Parathyroid adenoma (tissue), 2 donors: Measurements from ENCODE around the gene CHST10.

Source experiments
- H2AFZ ChIP-seq: fragments of 300-600 bp; sonication (generic); one replicate; pipeline ENCODE4 v1.7.0; 2017; ENCODE audit warnings: antibody characterized with exemption, mild to moderate bottlenecking
- H3K27ac ChIP-seq: fragments of 300-600 bp; sonication (generic); one replicate; pipeline ENCODE4 v1.7.0; 2017
- H3K27me3 ChIP-seq: fragments of 300-600 bp; sonication (generic); one replicate; pipeline ENCODE4 v1.7.0; 2017; ENCODE audit warnings: low read length; ENCODE audit not compliant: control insufficient read depth, insufficient read depth
- H3K36me3 ChIP-seq: fragments of 300-600 bp; sonication (generic); one replicate; pipeline ENCODE4 v1.7.0; 2017; ENCODE audit warnings: low read length; ENCODE audit not compliant: control insufficient read depth, insufficient read depth
- H3K4me1 ChIP-seq: fragments of 300-600 bp; sonication (generic); one replicate; pipeline ENCODE4 v1.7.0; 2017; ENCODE audit warnings: control low read depth
- H3K4me2 ChIP-seq: fragments of 300-600 bp; sonication (generic); one replicate; pipeline ENCODE4 v1.7.0; 2017; ENCODE audit warnings: low read length
- H3K4me3 ChIP-seq: fragments of 300-600 bp; sonication (generic); one replicate; pipeline ENCODE4 v1.7.0; 2017; ENCODE audit warnings: low read depth, low read length
- H3K79me2 ChIP-seq: fragments of 300-600 bp; sonication (generic); one replicate; pipeline ENCODE4 v1.7.0; 2017; ENCODE audit warnings: control low read depth
- H3K9ac ChIP-seq: fragments of 300-600 bp; sonication (generic); one replicate; pipeline ENCODE4 v1.7.0; 2017; ENCODE audit warnings: mild to moderate bottlenecking
- H3K9me3 ChIP-seq: fragments of 300-600 bp; sonication (generic); one replicate; pipeline ENCODE4 v1.7.0; 2017; ENCODE audit warnings: low read length; ENCODE audit not compliant: control insufficient read depth
- TF ChIP-seq, protein P1 (sequence below): fragments of 300-600 bp; sonication (generic); IDR thresholded peaks from one replicate; pipeline ENCODE4 v1.7.0; 2017; ENCODE audit warnings: antibody characterized with exemption, mild to moderate bottlenecking
- donor health status: primary hyperparathyroidism.

CHST10 gene

DNA sequence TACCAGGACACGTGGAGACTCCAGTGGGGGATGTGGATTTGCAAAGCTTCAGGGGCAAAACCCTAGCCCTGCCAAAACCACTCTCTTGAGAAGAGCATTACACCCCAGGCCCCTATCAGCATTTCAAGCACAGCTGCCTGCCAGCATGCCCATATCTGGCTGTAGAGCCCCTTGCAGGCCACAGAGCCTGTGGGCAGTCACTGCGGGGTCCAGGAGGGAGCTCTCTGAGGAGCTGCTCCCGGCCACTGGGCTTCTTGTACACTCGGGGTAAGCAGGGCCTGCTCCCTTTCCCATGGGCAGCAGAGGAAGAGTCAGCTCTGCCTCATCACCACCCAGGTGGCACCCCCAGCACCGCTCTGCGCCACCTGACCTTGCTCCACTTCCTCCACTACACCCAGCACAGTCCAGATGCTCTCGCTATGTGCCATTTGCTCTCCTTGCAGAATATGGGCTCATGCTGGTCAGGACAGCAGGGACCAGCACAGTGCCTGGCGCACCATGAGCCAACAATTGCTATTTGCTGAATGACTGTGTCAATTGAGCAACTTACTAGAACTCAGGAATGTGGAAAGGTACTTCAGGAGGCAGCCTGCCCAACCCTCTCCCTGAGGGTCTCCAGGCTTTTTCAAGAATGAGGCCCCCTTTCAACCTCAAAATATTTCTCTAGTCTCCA, 7.4 kb downstream of the CHST10 start:
- H3K4me1 ChIP-seq, result no peaks in the 10 kb centered on the region
- no peaks in the 10 kb centered on the region for H3K9me3 ChIP-seq
- no peaks in the 10 kb centered on the region for H3K36me3 ChIP-seq
- no peak overlapping the region for H3K4me3 ChIP-seq
- TF ChIP-seq, protein P1, sequence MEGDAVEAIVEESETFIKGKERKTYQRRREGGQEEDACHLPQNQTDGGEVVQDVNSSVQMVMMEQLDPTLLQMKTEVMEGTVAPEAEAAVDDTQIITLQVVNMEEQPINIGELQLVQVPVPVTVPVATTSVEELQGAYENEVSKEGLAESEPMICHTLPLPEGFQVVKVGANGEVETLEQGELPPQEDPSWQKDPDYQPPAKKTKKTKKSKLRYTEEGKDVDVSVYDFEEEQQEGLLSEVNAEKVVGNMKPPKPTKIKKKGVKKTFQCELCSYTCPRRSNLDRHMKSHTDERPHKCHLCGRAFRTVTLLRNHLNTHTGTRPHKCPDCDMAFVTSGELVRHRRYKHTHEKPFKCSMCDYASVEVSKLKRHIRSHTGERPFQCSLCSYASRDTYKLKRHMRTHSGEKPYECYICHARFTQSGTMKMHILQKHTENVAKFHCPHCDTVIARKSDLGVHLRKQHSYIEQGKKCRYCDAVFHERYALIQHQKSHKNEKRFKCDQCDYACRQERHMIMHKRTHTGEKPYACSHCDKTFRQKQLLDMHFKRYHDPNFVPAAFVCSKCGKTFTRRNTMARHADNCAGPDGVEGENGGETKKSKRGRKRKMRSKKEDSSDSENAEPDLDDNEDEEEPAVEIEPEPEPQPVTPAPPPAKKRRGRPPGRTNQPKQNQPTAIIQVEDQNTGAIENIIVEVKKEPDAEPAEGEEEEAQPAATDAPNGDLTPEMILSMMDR, result no peak
- H3K9ac ChIP-seq, result no peak overlapping the region
- peaks cover 7% of the 10 kb centered on the region for H3K79me2 ChIP-seq
- no peak overlapping the region for H3K27ac ChIP-seq
- H3K27me3 ChIP-seq, result no peaks in the 10 kb centered on the region
- no peak overlapping the region for H3K4me2 ChIP-seq
- H2AFZ ChIP-seq, result no peak overlapping the region

DNA sequence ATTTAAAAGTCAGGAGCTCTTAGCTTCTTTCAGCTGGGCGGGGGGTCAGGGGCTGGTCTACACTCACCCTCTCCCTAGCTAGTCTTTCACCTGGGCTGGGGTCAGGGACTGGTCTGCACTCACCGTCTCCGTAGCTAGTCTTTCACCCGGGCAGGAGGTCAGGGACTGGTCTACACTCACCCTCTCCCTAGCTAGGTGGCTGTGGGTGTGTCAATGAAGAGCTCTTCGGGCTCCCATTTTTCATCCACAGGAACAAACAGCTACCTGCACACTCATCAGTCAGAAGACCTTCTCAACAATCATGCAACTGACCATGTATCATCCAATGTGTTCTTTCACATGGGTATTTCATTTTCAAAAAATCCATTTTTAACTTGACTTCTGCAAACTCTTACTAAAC, 8.0 kb downstream of the CHST10 start:
- Histone ChIP-seq H3K36me3 (no peaks in the 10 kb centered on the region), H3K79me2 (peaks cover 7% of the 10 kb centered on the region), H3K4me2 (no peak overlapping the region), H3K27ac (no peak overlapping the region), H3K4me1 (no peaks in the 10 kb centered on the region), H3K4me3 (no peak overlapping the region), H3K9ac (no peak overlapping the region), H3K27me3 (no peaks in the 10 kb centered on the region), H3K9me3 (no peaks in the 10 kb centered on the region), H2AFZ (no peak overlapping the region)
- TF ChIP-seq, protein P1, result no peak

DNA sequence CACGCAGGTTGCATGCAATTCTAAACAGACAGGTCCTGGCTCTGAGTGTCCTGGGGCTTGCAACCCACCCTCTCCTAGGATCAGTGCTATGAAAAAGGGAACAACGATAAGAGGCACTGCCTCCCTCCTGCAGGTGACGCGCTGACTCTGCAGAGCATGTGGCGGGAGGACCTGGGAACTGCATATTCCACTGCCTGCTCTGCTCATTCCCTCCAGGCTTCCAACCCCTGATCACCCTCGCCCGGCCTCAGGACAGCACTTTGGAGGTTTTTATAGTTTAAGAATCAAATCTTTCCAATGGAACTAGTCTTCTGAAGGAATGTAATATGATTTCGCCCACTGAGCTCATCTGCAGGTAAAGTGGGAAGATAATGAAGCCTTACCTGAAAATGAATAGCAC, 8.5 kb downstream of the CHST10 start:
- no peak overlapping the region for H3K4me2 ChIP-seq
- no peaks in the 10 kb centered on the region for H3K27me3 ChIP-seq
- H3K79me2 ChIP-seq, result peaks cover 7% of the 10 kb centered on the region
- no peaks in the 10 kb centered on the region for H3K36me3 ChIP-seq
- H3K4me3 ChIP-seq, result no peak overlapping the region
- no peak overlapping the region for H2AFZ ChIP-seq
- no peak overlapping the region for H3K27ac ChIP-seq
- no peaks in the 10 kb centered on the region for H3K4me1 ChIP-seq
- no peak overlapping the region for H3K9ac ChIP-seq
- no peaks in the 10 kb centered on the region for H3K9me3 ChIP-seq
- TF ChIP-seq, protein P1, result no peak

DNA sequence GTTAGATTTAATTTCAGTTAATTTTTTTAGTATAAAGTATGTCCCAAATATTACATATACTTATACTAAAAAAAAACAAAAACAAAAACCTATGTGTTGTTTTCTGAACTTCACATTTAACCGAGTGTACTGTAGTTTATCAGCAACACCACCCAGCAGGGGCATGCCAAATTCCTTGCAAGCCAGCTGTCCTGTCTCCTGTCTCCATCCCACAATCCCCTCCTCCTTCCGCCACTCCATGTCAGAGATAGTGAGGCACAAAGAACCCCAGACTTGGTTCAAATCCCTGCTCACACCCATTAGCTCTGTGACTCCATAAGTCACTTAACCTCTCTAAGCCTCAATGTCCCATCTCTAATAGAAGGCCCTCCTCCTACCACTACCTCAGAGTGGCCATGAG, 9.4 kb downstream of the CHST10 start:
- TF ChIP-seq, protein P1, result no peak
- H3K4me1 ChIP-seq, result no peaks in the 10 kb centered on the region
- no peaks in the 10 kb centered on the region for H3K36me3 ChIP-seq
- no peaks in the 10 kb centered on the region for H3K9me3 ChIP-seq
- H2AFZ ChIP-seq, result no peak overlapping the region
- H3K4me2 ChIP-seq, result no peak overlapping the region
- no peaks in the 10 kb centered on the region for H3K27me3 ChIP-seq
- no peak overlapping the region for H3K4me3 ChIP-seq
- peaks cover 2% of the 10 kb centered on the region for H3K79me2 ChIP-seq
- no peak overlapping the region for H3K27ac ChIP-seq
- no peak overlapping the region for H3K9ac ChIP-seq

DNA sequence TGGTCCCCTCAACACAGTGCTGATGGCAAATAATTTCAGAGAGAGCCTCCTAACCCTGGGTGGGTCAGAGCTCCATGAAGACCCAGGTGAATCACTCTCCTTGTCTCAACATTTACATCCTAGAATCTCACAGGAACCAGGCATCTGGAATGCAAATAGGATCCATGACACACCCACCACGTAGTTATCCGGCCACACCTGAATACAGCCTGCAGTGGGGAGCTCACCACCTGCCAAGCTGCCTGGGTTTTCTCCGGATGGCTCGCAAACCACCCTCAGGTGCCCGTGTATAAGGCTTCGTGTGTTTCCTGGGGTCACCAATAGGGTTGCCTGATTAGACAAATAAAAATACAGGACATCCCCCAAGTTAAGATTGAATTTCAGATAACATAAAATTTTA, 9.9 kb downstream of the CHST10 start:
- no peak overlapping the region for H2AFZ ChIP-seq
- H3K4me3 ChIP-seq, result no peak overlapping the region
- H3K36me3 ChIP-seq, result no peaks in the 10 kb centered on the region
- H3K4me1 ChIP-seq, result no peaks in the 10 kb centered on the region
- H3K9me3 ChIP-seq, result no peaks in the 10 kb centered on the region
- no peak overlapping the region for H3K9ac ChIP-seq
- TF ChIP-seq, protein P1, result no peak
- H3K27ac ChIP-seq, result no peak overlapping the region
- no peaks in the 10 kb centered on the region for H3K79me2 ChIP-seq
- no peak overlapping the region for H3K4me2 ChIP-seq
- no peaks in the 10 kb centered on the region for H3K27me3 ChIP-seq
